Measurements from ENCODE around the gene MRPL52.

The MRPL52 gene

DNA sequence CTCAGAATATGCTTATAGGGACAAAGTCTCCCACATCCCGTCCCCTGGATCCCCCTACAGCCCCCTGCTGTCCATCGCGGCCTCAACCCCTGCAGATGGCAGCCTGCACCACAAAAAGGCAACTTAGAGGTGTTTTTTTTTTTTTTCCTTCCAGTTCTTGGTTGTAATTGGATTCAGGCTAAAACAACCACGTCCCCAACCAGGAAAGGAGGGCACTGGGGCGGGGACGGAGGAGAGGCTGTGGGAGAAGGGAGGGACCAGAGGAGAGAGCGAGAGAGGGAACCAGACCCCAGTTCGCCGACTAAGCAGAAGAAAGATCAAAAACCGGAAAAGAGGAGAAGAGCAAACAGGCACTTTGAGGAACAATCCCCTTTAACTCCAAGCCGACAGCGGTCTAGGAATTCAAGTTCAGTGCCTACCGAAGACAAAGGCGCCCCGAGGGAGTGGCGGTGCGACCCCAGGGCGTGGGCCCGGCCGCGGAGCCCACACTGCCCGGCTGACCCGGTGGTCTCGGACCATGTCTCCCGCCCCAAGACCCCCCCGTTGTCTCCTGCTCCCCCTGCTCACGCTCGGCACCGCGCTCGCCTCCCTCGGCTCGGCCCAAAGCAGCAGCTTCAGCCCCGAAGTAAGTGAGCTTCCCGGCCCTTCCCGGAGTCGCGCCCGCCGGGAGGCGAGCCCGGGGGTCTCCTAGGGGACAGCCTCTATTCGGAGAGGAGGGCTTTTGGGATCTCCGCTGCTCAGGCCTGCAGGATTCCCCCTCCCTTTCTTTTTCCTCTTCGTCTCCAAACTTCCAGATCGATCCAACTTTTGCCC lies 6.8 kb downstream of the MRPL52 start, which contains the start of gene MMP14:
MMP14 (plus strand) TSS at position 285 of the 813 bp plus-strand sequence; CDS start at position 518, 233 bp downstream.
- peak within 1 kb of the TSS; percentile 92 for H3K4me3 ChIP-seq (ENCODE audit: low read depth, low read length)
- DNase-seq (ENCODE audit: low read depth): peak; percentile 73

GRCh38 chr14:22837114-22837749 lies 7.5 kb downstream of the MRPL52 start:
- peak overlapping the region; percentile 92 for H3K4me3 ChIP-seq (ENCODE audit: low read depth, low read length)
- no peak for DNase-seq (ENCODE audit: low read depth)

GRCh38 chr14:22837750-22838538 lies 8.3 kb downstream of the MRPL52 start:
- no peak for DNase-seq (ENCODE audit: low read depth)
- peak overlapping the region; percentile 92 for H3K4me3 ChIP-seq (ENCODE audit: low read depth, low read length)

GRCh38 chr14:22838631-22839041 lies 8.9 kb downstream of the MRPL52 start:
- peak overlapping the region; percentile 92 for H3K4me3 ChIP-seq (ENCODE audit: low read depth, low read length)
- no peak for DNase-seq (ENCODE audit: low read depth)

- DNase-seq (ENCODE audit: low read depth): no peak
- peak overlapping the region; percentile 92 for H3K4me3 ChIP-seq (ENCODE audit: low read depth, low read length)
Observed at GRCh38 chr14:22839159-22839779, 9.6 kb downstream of the MRPL52 start.

GRCh38 chr14:22841311-22841710 lies 11.6 kb downstream of the MRPL52 start:
- H3K4me3 ChIP-seq (ENCODE audit: low read depth, low read length): no peak overlapping the region
- DNase-seq (ENCODE audit: low read depth): no peak

DNA sequence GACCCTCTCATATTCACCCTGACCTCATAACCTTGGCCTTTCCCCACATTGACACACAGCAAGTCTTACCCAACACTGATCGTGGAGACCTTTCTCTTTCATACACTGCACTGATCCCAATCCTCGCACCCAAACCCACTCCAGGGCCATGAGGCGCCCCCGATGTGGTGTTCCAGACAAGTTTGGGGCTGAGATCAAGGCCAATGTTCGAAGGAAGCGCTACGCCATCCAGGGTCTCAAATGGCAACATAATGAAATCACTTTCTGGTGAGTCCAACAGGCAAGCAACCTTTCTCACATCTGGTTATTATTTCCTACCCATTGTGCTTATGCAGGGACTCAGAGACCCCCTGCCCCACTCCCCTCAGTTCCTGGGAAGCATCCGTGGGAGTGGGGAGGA lies 12.1 kb downstream of the MRPL52 start:
- no peak for DNase-seq (ENCODE audit: low read depth)
- H3K4me3 ChIP-seq (ENCODE audit: low read depth, low read length): no peak overlapping the region

- no peak overlapping the region for H3K4me3 ChIP-seq (ENCODE audit: low read depth, low read length)
- no peak for DNase-seq (ENCODE audit: low read depth)
Observed at GRCh38 chr14:22842211-22843122, 12.8 kb downstream of the MRPL52 start.

- H3K4me3 ChIP-seq (ENCODE audit: low read depth, low read length): no peak overlapping the region
- DNase-seq (ENCODE audit: low read depth): no peak
Observed at GRCh38 chr14:22843123-22843925, 13.6 kb downstream of the MRPL52 start.

GRCh38 chr14:22844221-22845102 lies 14.8 kb downstream of the MRPL52 start:
- no peak for DNase-seq (ENCODE audit: low read depth)

DNA sequence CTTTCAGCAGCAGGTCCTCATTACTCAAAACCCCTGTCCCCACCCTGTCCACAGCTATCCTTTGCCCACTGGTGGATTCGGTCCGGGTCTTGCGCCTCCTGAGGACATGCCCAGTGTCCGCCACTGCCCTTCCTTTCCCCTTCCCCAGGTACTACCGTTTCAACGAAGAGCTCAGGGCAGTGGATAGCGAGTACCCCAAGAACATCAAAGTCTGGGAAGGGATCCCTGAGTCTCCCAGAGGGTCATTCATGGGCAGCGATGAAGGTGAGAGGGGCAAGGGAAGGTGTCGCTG lies 15.4 kb downstream of the MRPL52 start:
- DNase-seq (ENCODE audit: low read depth): no peak
- H3K4me3 ChIP-seq (ENCODE audit: low read depth, low read length): no peak overlapping the region

More at GRCh38 chr14:22844221-22845102, 14.8 kb downstream of the MRPL52 start:
- no peak overlapping the region for H3K4me3 ChIP-seq (ENCODE audit: low read depth, low read length)

GRCh38 chr14:22845821-22846625 lies 16.3 kb downstream of the MRPL52 start:
- DNase-seq (ENCODE audit: low read depth): no peak
- no peak overlapping the region for H3K4me3 ChIP-seq (ENCODE audit: low read depth, low read length)

DNA sequence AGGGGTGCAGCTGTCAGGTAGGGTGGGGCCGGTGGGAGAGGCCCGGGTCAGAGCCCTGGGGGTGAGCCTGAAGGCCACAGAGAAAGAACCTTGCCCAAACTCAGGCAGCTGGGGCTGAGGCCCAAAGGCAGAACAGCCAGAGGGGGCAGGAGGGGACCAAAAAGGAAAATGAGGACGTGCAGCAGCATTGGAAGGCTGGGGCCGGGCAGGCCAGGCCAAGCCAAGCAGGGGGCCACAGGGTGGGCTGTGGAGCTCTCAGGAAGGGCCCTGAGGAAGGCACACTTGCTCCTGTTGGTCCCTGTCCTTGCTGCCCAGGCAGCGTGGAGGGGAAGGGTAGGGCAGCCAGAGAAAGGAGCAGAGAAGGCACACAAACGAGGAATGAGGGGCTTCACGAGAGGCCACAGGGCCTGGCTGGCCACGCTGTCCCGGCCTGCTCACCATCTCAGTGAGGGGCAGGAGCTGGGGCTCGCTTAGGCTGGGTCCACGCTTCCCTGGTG lies 17.2 kb downstream of the MRPL52 start:
- H3K4me3 ChIP-seq (ENCODE audit: low read depth, low read length): no peak overlapping the region
- no peak for DNase-seq (ENCODE audit: low read depth)

GRCh38 chr14:22847661-22848341 lies 18.1 kb downstream of the MRPL52 start:
- no peak for DNase-seq (ENCODE audit: low read depth)
- no peak overlapping the region for H3K4me3 ChIP-seq (ENCODE audit: low read depth, low read length)

GRCh38 chr14:22848351-22849164 lies 18.9 kb downstream of the MRPL52 start:
- peak; percentile 92 for DNase-seq (ENCODE audit: low read depth)
- H3K4me3 ChIP-seq (ENCODE audit: low read depth, low read length): no peak overlapping the region

Measured in skeletal muscle cell (primary cell).